AG09319 (cell line): Measurements from ENCODE around the gene NDUFAF3.

Source experiments
- DNase-seq: peaks from one replicate; pipeline ENCODE4 v3.0.0-alpha.2; 2010; ENCODE audit warnings: low read depth; ENCODE audit errors: extremely low read depth
- CTCF ChIP-seq: IDR thresholded peaks from 2 replicates; pipeline ENCODE4 v1.5.1; 2011; ENCODE audit warnings: low read depth, mild to moderate bottlenecking, inconsistent platforms, low read length, moderate library complexity

Gene NDUFAF3

GRCh38 chr3:49027634-49028033, 5.7 kb downstream of the NDUFAF3 start:
- no peak for DNase-seq
- no peak for TF ChIP-seq CTCF

GRCh38 chr3:49028298-49028672, 6.4 kb downstream of the NDUFAF3 start:
- DNase-seq, result no peak

GRCh38 chr3:49028673-49029562, 7.0 kb downstream of the NDUFAF3 start, which contains the start of gene IMPDH2:
IMPDH2 (minus strand) TSS chr3:49029398; CDS start chr3:49029350, 48 bp downstream.
- peak; percentile 6 for TF ChIP-seq CTCF

More at GRCh38 chr3:49028298-49028672, 6.4 kb downstream of the NDUFAF3 start:
- no peak for TF ChIP-seq CTCF

GRCh38 chr3:49029563-49029884, 7.6 kb downstream of the NDUFAF3 start:
- no peak for DNase-seq
- TF ChIP-seq CTCF, result no peak

More at GRCh38 chr3:49028673-49029562, 7.0 kb downstream of the NDUFAF3 start, which contains the start of gene IMPDH2:
- peak; percentile 81 for DNase-seq

GRCh38 chr3:49030321-49030720, 8.4 kb downstream of the NDUFAF3 start:
- DNase-seq, result no peak
- TF ChIP-seq CTCF, result no peak

GRCh38 chr3:49032646-49033304, 10.9 kb downstream of the NDUFAF3 start:
- no peak for DNase-seq
- TF ChIP-seq CTCF, result no peak

- no peak for DNase-seq
- TF ChIP-seq CTCF, result no peak
Observed at GRCh38 chr3:49034650-49035049, 12.7 kb downstream of the NDUFAF3 start.
